SK-N-MC (cell line): ENCODE results near the gene CYP19A1.

ENCODE experiments used
- EZH2 ChIP-seq: fragments of 200-600 bp; sonication (generic); IDR thresholded peaks from one replicate; pipeline ENCODE4 v1.6.1; 2017; ENCODE audit warnings: antibody characterized with exemption
- FOXP2 ChIP-seq: optimal IDR thresholded peaks from 2 replicates; pipeline ENCODE3; 2011; ENCODE audit warnings: mild to moderate bottlenecking, moderate library complexity; ENCODE audit not compliant: insufficient read depth; ENCODE audit errors: extremely low read length, control extremely low read depth
- POLR2AphosphoS5 ChIP-seq: IDR thresholded peaks from 2 replicates; pipeline ENCODE4 v1.6.1; 2012; ENCODE audit warnings: mild to moderate bottlenecking, low read depth, low read length, borderline replicate concordance

DNA sequence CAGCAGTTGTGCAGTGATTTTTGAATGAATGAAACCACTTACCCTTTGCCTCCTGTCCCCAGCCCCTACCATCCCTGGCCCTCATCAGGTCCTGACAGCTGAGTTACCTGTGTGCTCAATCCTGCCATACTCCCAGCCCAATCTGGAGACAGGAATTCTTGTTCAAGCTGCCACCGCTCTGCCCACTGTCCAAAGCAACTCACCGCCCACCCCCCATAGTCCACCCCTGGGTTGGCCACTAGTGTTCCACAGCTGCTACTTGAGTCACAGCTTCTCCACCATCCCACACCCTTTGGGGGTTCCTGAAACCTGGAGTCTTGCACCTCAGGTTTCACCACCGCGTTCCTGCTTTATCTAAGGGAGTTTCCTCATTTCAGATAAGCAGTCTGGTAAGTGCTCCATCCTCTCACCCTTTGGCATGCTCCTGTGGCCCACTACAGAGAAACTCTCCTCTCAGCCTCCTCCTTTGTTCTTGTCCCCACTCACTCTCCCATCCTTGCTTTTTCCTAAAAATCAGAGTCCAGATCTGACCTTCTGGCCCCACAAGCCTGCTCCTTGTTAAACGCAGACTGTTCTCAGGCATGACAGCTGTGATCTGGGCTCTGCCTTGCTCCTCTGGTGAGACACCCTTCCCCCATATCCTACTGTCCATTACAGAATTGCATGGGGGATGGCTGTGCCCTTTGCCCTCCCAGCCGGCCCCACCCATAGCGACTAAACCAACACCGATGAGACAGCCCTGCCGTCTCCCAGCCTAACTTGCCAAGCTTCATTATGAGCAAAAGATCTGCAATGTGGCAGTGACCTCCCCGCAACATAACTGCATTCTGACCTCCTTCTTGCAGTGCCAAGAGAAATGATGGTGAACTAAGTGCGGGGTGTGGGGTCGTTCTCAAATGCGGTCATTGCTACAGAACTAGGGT lies 50.0 kb downstream of the CYP19A1 start:
- no peak for TF ChIP-seq POLR2AphosphoS5
- TF ChIP-seq EZH2, result no peak
- TF ChIP-seq FOXP2, result no peak
